ENCODE data around the gene FRG2C. TPM values are rescaled to one million over a fixed set of nuclear protein-coding genes. Genes with fewer than 3 reads are reported as not detected.
A peak's percentile ranks its signal among the peaks of the same experiment; 100 is the strongest.
"Not testable (repeated sequence)": the region's sequence is repeated elsewhere in the genome, so short reads cannot be mapped to it uniquely, and the experiment has no call there.

FRG2C gene
- total RNA-seq, 2 donors from 2014 or later = not detected

- not testable (repeated sequence) for H3K4me3 Mint-ChIP-seq; DNase-seq; H3K9me3 Mint-ChIP-seq; ATAC-seq (replicated peaks in 1 of 2); H3K36me3 Mint-ChIP-seq (ENCODE audit: insufficient read depth in 2 of 2); H3K4me1 Mint-ChIP-seq (ENCODE audit: low read depth); H3K27ac Mint-ChIP-seq
- H3K27me3 Mint-ChIP-seq (ENCODE audit: low read depth) = peaks cover 27% of the 10 kb centered on the region
These were observed 8.2 kb upstream of the FRG2C start for GRCh38 chr3:75655956-75656355.

GRCh38 chr3:75658411-75659107 is 5.6 kb upstream of the FRG2C start:
- H3K4me3 Mint-ChIP-seq = peak overlapping the region; percentile 66 to 75
- not testable (repeated sequence) for H3K27ac Mint-ChIP-seq

GRCh38 chr3:75659108-75659433 is 5.1 kb upstream of the FRG2C start:
- not testable (repeated sequence) for H3K4me1 Mint-ChIP-seq (ENCODE audit: low read depth); ATAC-seq (replicated peaks in 1 of 2); H3K9me3 Mint-ChIP-seq; DNase-seq; H3K27ac Mint-ChIP-seq; H3K36me3 Mint-ChIP-seq (ENCODE audit: insufficient read depth in 2 of 2)
- H3K4me3 Mint-ChIP-seq = peak overlapping the region; percentile 34 to 75
- peaks cover 29% of the 10 kb centered on the region for H3K27me3 Mint-ChIP-seq (ENCODE audit: low read depth)

More at GRCh38 chr3:75658411-75659107, 5.6 kb upstream of the FRG2C start:
- DNase-seq; H3K4me1 Mint-ChIP-seq (ENCODE audit: low read depth); H3K9me3 Mint-ChIP-seq; ATAC-seq (replicated peaks in 1 of 2); H3K36me3 Mint-ChIP-seq (ENCODE audit: insufficient read depth in 2 of 2): not testable (repeated sequence)
- peaks cover 29% of the 10 kb centered on the region for H3K27me3 Mint-ChIP-seq (ENCODE audit: low read depth)

DNA sequence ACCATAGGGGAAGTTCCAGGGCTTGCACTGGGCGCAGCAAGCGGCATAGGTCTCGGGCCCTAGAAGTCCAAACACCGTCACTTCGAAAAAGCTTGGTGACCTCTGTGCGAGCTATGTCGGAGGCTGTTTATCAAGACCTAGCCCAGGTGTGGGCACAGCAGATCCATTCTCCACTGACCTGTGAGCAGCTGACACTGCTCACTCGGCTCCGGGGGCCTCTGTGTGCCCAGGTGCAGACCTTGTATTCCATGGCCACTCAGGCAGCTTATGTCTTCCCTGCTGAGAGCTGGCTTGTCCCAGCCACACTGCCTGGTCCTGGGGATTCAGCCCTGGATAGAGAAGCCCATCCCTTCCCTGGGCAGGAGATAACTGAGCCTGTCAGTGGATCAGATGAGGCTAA is 1.5 kb downstream of the FRG2C start:
- Mint-ChIP-seq H3K27me3 (ENCODE audit: low read depth) (peaks cover 31% of the 10 kb centered on the region), H3K36me3 (ENCODE audit: insufficient read depth in 2 of 2) (peaks cover 11 to 16% of the 10 kb centered on the region in 2 donors)
- H3K4me1 Mint-ChIP-seq (ENCODE audit: low read depth); DNase-seq; H3K4me3 Mint-ChIP-seq; H3K9me3 Mint-ChIP-seq; H3K27ac Mint-ChIP-seq: not testable (repeated sequence)
- peak in 1 of 2 donors; percentile 9 for ATAC-seq (replicated peaks in 1 of 2)

- H3K27me3 Mint-ChIP-seq (ENCODE audit: low read depth) = peaks cover 50% of the 10 kb centered on the region
- peaks cover 20% of the 10 kb centered on the region for H3K4me1 Mint-ChIP-seq (ENCODE audit: low read depth)
- H3K4me3 Mint-ChIP-seq = peak overlapping the region in 1 of 2 donors; percentile 27
- not testable (repeated sequence) for H3K27ac Mint-ChIP-seq; DNase-seq; ATAC-seq (replicated peaks in 1 of 2)
- peaks cover 17 to 24% of the 10 kb centered on the region in 2 donors for H3K36me3 Mint-ChIP-seq (ENCODE audit: insufficient read depth in 2 of 2)
- H3K9me3 Mint-ChIP-seq = peaks cover 10 to 11% of the 10 kb centered on the region in 2 donors
These were observed 3.9 kb downstream of the FRG2C start for GRCh38 chr3:75667757-75668701.

GRCh38 chr3:75668759-75669347 is 4.7 kb downstream of the FRG2C start:
- ATAC-seq (replicated peaks in 1 of 2) (peak; percentile 34 to 54), DNase-seq (peak; percentile 19 to 30)
- H3K27me3 Mint-ChIP-seq (ENCODE audit: low read depth) = peaks cover 58% of the 10 kb centered on the region
- not testable (repeated sequence) for H3K27ac Mint-ChIP-seq, H3K4me3 Mint-ChIP-seq
- peaks cover 18 to 30% of the 10 kb centered on the region in 2 donors for H3K36me3 Mint-ChIP-seq (ENCODE audit: insufficient read depth in 2 of 2)
- H3K4me1 Mint-ChIP-seq (ENCODE audit: low read depth) = peaks cover 20% of the 10 kb centered on the region
- peaks cover 11 to 13% of the 10 kb centered on the region in 2 donors for H3K9me3 Mint-ChIP-seq

DNA sequence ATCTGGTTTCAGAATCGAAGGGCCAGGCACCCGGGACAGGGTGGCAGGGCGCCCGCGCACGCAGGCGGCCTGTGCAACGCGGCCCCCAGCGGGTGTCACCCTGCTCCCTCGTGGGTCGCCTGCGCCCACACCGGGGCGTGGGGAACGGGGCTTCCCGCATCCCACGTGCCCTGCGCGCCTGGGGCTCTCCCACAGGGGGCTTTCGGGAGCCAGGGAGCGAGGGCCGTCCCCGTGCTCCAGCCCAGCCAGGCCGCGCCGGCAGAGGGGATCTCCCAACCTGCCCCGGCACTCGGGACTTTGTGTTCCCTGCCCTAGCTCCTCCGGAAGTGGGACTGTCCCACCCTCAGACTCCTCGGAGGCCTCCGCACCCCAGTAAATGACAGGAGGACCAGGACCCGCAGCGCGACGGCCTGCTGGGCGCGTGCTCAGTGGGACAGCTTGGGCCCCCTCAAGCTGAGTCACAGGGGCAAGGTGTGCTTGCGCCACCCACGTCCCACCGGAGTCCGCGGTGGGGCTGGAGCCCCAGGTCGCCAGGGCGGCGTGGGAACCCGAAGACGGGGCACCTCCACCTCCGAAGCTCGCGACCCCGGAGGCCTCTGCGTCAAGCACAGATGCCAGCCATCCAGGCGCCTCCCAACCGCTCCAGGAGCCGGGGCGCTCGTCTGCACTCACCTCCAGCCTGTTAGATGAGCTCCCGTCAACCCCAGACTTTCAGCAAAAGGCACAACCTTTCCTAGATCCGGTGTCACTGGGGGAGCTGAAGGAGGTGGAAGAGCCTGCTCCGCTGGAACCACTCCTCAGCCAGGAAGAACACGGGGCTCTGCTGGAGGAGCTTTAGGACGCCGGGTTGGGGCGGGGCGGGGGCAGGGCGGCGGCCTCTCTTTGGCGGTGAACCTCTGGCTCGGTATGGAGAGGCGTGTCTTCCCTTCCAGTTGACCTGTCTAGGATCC is 5.5 kb downstream of the FRG2C start:
- ATAC-seq (replicated peaks in 1 of 2) = peak; percentile 45 to 50
- DNase-seq, H3K27ac Mint-ChIP-seq: not testable (repeated sequence)
- Mint-ChIP-seq H3K27me3 (ENCODE audit: low read depth) (peaks cover 58% of the 10 kb centered on the region), H3K4me1 (ENCODE audit: low read depth) (peaks cover 20% of the 10 kb centered on the region), H3K4me3 (peak overlapping the region in 1 of 2 donors; percentile 35), H3K36me3 (ENCODE audit: insufficient read depth in 2 of 2) (peaks cover 18 to 30% of the 10 kb centered on the region in 2 donors), H3K9me3 (peaks cover 11 to 13% of the 10 kb centered on the region in 2 donors)

DNA sequence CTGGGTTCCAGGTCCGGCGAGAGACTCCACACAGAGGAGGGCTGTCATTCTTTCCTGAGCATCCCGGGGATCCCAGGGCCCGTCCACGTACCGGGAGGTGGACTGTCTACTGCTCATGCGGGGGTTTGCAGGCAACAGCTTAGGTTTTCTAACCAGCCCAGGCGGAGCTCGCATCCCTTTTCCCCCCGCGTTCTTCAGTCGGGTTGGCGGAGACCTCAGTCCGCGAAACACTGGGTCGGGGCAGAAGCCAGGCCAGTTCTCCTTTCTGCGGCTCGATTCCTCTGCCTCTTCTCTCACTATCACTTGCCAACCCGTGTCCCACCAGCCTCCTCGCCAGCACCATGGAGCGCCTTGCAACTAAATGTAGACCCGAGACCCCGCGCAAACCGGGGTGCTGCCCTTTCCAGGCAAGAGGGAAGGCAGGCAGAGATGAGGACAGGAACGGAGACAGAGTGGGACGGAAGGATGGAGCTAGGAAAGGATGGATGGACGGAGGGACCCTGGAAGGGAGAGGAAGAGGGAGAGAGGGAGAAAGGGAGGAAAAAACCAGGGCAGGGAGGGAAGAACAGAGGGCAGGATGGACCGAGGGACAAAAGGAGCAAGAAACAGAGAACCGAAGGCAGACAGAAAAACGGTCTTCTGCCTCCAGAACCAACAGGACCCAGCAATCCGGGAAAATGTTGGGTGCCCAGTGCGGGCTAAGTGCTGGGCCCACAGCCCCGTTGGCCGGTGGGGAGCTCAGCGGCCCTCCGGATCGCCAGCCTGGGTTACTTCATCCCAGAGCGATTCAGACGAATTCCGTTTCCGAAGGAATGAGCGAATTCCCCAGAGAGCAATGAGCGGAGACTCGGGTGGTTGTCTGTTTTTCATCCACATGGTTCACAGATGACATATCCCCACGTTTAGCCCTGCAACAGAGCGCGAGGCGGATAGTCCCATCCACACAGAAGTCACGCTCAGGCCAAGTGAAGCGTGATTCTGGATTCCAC is 6.5 kb downstream of the FRG2C start:
- peaks cover 11 to 14% of the 10 kb centered on the region in 2 donors for H3K9me3 Mint-ChIP-seq
- H3K4me3 Mint-ChIP-seq = peak overlapping the region; percentile 38 to 59
- peaks cover 18 to 30% of the 10 kb centered on the region in 2 donors for H3K36me3 Mint-ChIP-seq (ENCODE audit: insufficient read depth in 2 of 2)
- not testable (repeated sequence) for ATAC-seq (replicated peaks in 1 of 2); H3K27ac Mint-ChIP-seq; DNase-seq
- peaks cover 20% of the 10 kb centered on the region for H3K4me1 Mint-ChIP-seq (ENCODE audit: low read depth)
- peaks cover 50% of the 10 kb centered on the region for H3K27me3 Mint-ChIP-seq (ENCODE audit: low read depth)

DNA sequence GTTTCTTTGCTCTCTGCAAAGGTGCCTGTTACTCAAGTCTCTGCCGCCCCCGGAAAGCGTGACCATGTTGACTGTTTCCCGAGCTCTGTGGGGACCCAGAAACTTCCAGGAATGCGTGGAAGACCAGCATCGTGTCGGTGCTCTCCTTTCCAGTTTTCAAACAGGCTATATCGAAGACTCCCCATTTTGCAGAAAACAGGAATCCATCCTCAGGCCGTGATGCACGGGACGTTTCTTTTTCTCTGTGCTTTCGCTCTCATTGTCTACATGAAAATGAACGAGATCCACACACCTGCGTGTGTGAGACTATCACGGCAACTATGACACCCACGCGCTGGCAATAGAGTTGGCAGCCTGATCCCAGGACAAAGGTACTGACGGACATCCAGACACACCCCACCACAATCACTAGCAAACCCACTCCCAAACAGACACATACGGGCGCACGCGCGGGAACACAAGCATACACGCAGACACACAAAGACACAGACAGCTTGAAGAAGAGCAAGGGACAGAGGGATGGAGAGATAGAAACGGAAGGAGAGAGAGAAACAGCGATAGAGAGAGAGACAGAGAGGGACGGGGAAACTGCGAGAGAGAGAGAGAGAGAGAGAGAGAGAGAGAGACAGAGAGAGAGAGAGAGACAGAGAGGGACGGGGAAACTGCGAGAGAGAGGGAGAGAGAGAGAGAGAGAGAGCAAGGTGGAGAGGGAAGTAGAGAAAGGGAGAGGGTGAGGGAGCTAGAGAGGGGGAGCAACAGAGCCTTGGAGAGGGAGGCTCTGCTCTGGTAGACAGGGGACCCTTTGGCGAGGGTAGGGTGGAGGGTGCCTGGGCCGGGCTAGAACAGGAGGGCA is 7.4 kb downstream of the FRG2C start:
- H3K9me3 Mint-ChIP-seq = peaks cover 11 to 18% of the 10 kb centered on the region in 2 donors
- not testable (repeated sequence) for H3K27ac Mint-ChIP-seq; DNase-seq; ATAC-seq (replicated peaks in 1 of 2)
- peak overlapping the region; percentile 38 to 59 for H3K4me3 Mint-ChIP-seq
- peaks cover 20% of the 10 kb centered on the region for H3K4me1 Mint-ChIP-seq (ENCODE audit: low read depth)
- H3K36me3 Mint-ChIP-seq (ENCODE audit: insufficient read depth in 2 of 2) = peaks cover 18 to 30% of the 10 kb centered on the region in 2 donors
- peaks cover 50% of the 10 kb centered on the region for H3K27me3 Mint-ChIP-seq (ENCODE audit: low read depth)

- peaks cover 18 to 30% of the 10 kb centered on the region in 2 donors for H3K36me3 Mint-ChIP-seq (ENCODE audit: insufficient read depth in 2 of 2)
- DNase-seq, H3K27ac Mint-ChIP-seq: not testable (repeated sequence)
- peaks cover 48% of the 10 kb centered on the region for H3K27me3 Mint-ChIP-seq (ENCODE audit: low read depth)
- ATAC-seq (replicated peaks in 1 of 2) = peak in 1 of 2 donors; percentile 39
- H3K4me1 Mint-ChIP-seq (ENCODE audit: low read depth) = peaks cover 20% of the 10 kb centered on the region
- H3K9me3 Mint-ChIP-seq = peaks cover 11 to 18% of the 10 kb centered on the region in 2 donors
- peak overlapping the region; percentile 51 to 59 for H3K4me3 Mint-ChIP-seq
These were observed 8.1 kb downstream of the FRG2C start for GRCh38 chr3:75672140-75672775.

All from activated T-cell treated with anti-CD3 and anti-CD28 coated beads, Interleukin-2, amount 50 U/mL, for 72 hours (primary cell).